Measurements from ENCODE around the gene HMGCLL1.

GRCh38 chr6:55621244-55621643 lies 42.3 kb upstream of the HMGCLL1 start:
- TF ChIP-seq CTCF (IDR thresholded peaks at IDR 0.05) = no peak
- no peak for TF ChIP-seq POLR2A (IDR thresholded peaks at IDR 0.05)
- no peak for TF ChIP-seq POLR2AphosphoS5 (IDR thresholded peaks at IDR 0.05; ENCODE audit: insufficient read depth in 1 of 2, low read depth in 1 of 2)

Measured in vagina (tissue), 2 donors.